Nephron progenitor cell (in vitro differentiated cells): ENCODE results near the gene PROZ.
A peak's percentile ranks its signal among the peaks of the same experiment; 100 is the strongest.

Experiments
- DNase-seq: peaks from one replicate; pipeline ENCODE4 v3.0.0; 2021
- H3K27ac Mint-ChIP-seq: 2 replicates; pipeline ENCODE4 v1.8.0; 2021; ENCODE audit warnings: mild to moderate bottlenecking, moderate library complexity, mixed read lengths
- H3K27me3 Mint-ChIP-seq: 2 replicates; pipeline ENCODE4 v1.8.0; 2021; ENCODE audit warnings: mild to moderate bottlenecking, low read depth, mixed read lengths; ENCODE audit not compliant: poor library complexity
- H3K36me3 Mint-ChIP-seq: 2 replicates; pipeline ENCODE4 v1.8.0; 2021; ENCODE audit warnings: low read depth, mixed read lengths
- H3K4me1 Mint-ChIP-seq: 2 replicates; pipeline ENCODE4 v1.8.0; 2021; ENCODE audit warnings: mixed read lengths
- H3K4me3 Mint-ChIP-seq: 2 replicates; pipeline ENCODE4 v1.8.0; 2021; ENCODE audit warnings: mild to moderate bottlenecking, moderate library complexity, mixed read lengths
- H3K9me3 Mint-ChIP-seq: 2 replicates; pipeline ENCODE4 v1.8.0; 2021; ENCODE audit warnings: mild to moderate bottlenecking, moderate library complexity, mixed read lengths
- TF ChIP-seq, protein P1 (sequence below): fragments of 200-600 bp; sonication (generic); IDR thresholded peaks from 2 replicates; pipeline ENCODE4 v1.5.0; 2021; ENCODE audit warnings: antibody characterized with exemption

PROZ gene

DNA sequence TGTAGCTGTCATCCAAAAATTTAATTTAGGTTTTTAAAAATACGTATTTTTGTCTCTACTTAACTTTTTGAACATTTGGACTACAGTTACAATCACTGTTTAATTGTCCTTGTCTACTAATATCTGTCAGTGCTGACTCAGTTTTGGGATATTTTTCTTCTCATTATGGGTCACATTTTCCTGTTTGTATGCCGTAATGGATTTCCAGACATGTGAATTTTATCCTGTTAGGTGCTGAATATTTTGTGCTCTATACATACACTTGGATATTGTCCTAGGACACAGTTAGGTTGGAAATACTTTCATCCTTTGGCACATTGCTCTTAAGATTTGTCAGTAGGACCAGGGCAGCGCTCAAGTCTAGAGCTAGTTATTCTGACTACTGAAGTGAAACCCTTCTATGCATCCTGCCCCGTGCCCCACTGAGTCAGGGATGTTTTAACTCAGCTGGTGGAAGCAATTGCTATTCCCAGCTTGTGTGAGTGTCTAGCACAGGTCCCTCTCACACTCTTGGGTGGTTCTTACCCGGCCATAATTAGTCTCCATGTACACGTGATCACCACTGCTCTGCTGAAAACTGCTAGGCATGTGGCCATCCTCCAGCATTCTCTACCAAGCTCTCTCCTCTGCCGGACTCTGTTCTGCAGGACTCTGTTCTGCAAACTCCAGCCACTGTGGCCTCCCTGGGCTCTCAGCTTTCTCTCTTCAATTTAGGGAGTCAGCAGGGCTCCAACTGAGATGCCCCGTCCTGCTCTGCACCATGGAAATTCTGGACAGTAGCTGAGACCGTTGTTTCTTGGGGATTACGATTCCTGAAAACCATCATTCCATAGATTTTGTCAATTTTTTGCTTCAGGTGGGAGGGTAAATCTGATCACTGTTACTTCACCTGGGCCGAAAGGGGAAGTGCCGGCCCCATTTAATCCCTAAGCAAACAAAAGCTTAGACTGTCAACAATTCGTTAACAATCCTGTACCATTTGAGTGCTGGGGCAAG, 11.1 kb downstream of the PROZ start:
- H3K4me1 Mint-ChIP-seq = peaks cover 25% of the 10 kb centered on the region
- TF ChIP-seq, protein P1, sequence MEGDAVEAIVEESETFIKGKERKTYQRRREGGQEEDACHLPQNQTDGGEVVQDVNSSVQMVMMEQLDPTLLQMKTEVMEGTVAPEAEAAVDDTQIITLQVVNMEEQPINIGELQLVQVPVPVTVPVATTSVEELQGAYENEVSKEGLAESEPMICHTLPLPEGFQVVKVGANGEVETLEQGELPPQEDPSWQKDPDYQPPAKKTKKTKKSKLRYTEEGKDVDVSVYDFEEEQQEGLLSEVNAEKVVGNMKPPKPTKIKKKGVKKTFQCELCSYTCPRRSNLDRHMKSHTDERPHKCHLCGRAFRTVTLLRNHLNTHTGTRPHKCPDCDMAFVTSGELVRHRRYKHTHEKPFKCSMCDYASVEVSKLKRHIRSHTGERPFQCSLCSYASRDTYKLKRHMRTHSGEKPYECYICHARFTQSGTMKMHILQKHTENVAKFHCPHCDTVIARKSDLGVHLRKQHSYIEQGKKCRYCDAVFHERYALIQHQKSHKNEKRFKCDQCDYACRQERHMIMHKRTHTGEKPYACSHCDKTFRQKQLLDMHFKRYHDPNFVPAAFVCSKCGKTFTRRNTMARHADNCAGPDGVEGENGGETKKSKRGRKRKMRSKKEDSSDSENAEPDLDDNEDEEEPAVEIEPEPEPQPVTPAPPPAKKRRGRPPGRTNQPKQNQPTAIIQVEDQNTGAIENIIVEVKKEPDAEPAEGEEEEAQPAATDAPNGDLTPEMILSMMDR = no peak
- no peak overlapping the region for H3K27ac Mint-ChIP-seq
- H3K27me3 Mint-ChIP-seq = peaks cover 10% of the 10 kb centered on the region
- no peak for DNase-seq
- H3K4me3 Mint-ChIP-seq = no peak overlapping the region
- peaks cover 72% of the 10 kb centered on the region for H3K36me3 Mint-ChIP-seq
- H3K9me3 Mint-ChIP-seq = no peaks in the 10 kb centered on the region

DNA sequence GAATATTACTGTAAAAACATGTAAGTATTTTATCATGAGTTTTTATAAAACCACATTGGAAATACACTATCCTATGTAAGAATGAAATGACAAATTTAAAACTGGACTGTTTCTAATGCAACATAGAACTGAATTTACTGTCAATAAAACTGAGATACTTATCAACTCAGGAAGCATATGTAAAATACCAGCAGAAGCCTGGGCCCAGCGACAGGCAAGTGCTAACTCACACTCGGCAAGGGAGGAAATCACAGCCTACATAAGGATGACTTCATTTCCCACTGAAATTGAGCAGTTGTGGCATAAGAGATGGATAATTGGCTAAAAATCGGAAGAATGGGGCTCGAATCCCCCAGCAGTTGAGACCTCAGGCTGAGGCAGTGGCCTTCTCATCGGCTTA, 12.1 kb downstream of the PROZ start:
- Mint-ChIP-seq H3K27ac (no peak overlapping the region), H3K4me1 (peaks cover 20% of the 10 kb centered on the region), H3K9me3 (no peaks in the 10 kb centered on the region), H3K4me3 (no peak overlapping the region), H3K36me3 (peaks cover 72% of the 10 kb centered on the region), H3K27me3 (peaks cover 3% of the 10 kb centered on the region)
- TF ChIP-seq, protein P1 = no peak
- no peak for DNase-seq

DNA sequence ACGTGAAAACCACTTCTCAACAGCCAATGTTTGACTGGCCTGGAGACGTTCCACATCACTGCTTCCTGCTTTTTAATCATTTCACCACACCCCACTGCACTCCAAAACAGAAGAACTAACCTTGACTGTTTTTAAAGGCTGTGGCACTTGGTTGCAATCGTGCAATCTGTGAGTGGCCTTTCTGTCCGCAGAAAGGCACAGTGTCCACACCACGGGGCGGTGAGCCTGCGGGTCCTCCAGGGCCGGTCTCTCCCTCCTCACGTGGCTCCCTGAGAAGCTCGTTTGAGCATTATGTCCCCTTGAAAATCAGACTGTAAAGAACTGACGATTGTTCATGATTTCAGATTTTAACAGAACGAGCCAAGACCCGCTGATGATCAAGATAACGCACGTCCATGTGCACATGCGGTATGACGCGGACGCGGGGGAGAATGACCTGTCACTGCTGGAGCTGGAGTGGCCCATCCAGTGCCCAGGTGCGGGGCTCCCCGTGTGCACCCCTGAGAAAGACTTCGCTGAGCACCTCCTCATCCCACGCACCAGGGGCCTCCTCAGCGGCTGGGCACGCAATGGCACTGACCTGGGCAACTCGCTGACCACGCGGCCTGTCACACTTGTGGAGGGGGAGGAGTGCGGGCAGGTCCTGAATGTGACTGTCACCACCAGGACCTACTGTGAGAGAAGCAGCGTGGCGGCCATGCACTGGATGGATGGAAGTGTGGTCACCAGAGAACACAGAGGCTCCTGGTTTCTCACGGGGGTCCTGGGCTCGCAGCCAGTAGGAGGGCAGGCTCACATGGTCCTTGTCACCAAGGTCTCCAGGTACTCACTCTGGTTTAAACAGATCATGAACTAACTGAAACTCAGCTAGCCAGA, 13.0 kb downstream of the PROZ start:
- TF ChIP-seq, protein P1 = no peak
- no peaks in the 10 kb centered on the region for H3K27me3 Mint-ChIP-seq
- H3K9me3 Mint-ChIP-seq = no peaks in the 10 kb centered on the region
- DNase-seq = no peak
- H3K4me1 Mint-ChIP-seq = peaks cover 20% of the 10 kb centered on the region
- H3K27ac Mint-ChIP-seq = peak overlapping the region; percentile 39
- H3K4me3 Mint-ChIP-seq = no peak overlapping the region
- H3K36me3 Mint-ChIP-seq = peaks cover 70% of the 10 kb centered on the region

DNA sequence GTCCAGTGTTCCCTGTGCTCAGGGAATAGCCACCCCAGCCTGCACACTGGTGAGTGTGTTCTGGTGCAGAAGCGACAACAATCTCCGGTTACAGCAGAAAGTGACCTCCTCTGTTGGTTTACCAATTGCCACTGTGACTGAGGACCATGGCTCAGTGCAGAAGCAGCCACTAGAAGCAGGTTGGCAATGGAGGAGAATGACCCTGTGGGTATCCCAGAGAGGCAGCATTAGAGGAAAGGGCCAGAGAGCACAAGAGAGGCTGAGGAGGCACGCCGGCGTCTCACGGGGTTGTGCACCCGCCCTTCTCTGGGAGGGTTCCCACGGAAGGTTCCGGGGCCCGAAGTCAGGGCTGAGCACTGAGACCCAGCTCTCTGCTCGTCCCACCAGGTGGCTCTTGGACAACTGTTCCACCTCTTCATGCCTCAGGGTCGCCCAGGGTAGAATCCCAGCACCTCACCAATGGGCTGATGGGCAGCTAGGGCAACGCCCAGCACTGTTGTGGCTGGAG, 14.0 kb downstream of the PROZ start:
- TF ChIP-seq, protein P1 = no peak
- Mint-ChIP-seq H3K27ac (peak overlapping the region; percentile 51), H3K9me3 (no peaks in the 10 kb centered on the region), H3K4me1 (peaks cover 20% of the 10 kb centered on the region), H3K36me3 (peaks cover 61% of the 10 kb centered on the region), H3K4me3 (no peak overlapping the region), H3K27me3 (no peaks in the 10 kb centered on the region)
- no peak for DNase-seq

DNA sequence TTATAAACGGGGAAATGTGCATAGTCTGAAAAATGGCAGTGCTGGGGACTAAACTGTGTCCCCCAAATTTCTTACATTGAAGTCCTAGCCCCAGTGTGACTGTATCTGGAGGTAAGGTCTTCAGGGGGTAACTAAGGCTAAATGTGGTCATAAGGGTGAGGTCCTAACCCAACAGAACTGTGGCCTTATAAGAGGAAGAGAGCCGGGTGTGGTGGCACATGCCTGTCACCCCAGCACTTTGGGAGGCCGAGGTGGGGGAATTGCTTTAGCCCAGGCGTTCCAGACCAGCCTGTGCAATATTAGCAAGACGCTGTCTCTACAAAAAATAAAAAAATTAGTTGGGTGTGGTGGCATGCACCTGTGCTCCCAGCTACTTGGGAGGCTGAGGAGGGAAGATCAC, 17.8 kb downstream of the PROZ start:
- H3K36me3 Mint-ChIP-seq = peaks cover 64% of the 10 kb centered on the region

More for the DNA sequence above, 17.8 kb downstream of the PROZ start:
- no peak for DNase-seq
- TF ChIP-seq, protein P1 = no peak
- no peak overlapping the region for H3K4me3 Mint-ChIP-seq
- peaks cover 3% of the 10 kb centered on the region for H3K27me3 Mint-ChIP-seq
- H3K4me1 Mint-ChIP-seq = peaks cover 11% of the 10 kb centered on the region
- H3K27ac Mint-ChIP-seq = no peak overlapping the region
- no peaks in the 10 kb centered on the region for H3K9me3 Mint-ChIP-seq
